ENCODE results near the gene KRT40.

KRT40 gene

GRCh38 chr17:40936976-40937375, 47.1 kb downstream of the KRT40 start:
- no peak for TF ChIP-seq CTCF (conservative IDR thresholded peaks at IDR 0.05; ENCODE audit: low read depth, low read length)
- no peak overlapping the region for H3K4me3 ChIP-seq (ENCODE audit: low read length)
- no peak for DNase-seq (ENCODE audit: low read depth)

- no peak for DNase-seq (ENCODE audit: low read depth)
- H3K4me3 ChIP-seq (ENCODE audit: low read length): no peak overlapping the region
- TF ChIP-seq CTCF (conservative IDR thresholded peaks at IDR 0.05; ENCODE audit: low read depth, low read length): no peak
Measured at GRCh38 chr17:40936437-40936971, 47.6 kb downstream of the KRT40 start.

GRCh38 chr17:40935624-40936023, 48.5 kb downstream of the KRT40 start:
- H3K4me3 ChIP-seq (ENCODE audit: low read length): no peak overlapping the region
- no peak for TF ChIP-seq CTCF (conservative IDR thresholded peaks at IDR 0.05; ENCODE audit: low read depth, low read length)
- no peak for DNase-seq (ENCODE audit: low read depth)

GRCh38 chr17:40932608-40933007, 51.5 kb downstream of the KRT40 start:
- no peak overlapping the region for H3K4me3 ChIP-seq (ENCODE audit: low read length)
- no peak for TF ChIP-seq CTCF (conservative IDR thresholded peaks at IDR 0.05; ENCODE audit: low read depth, low read length)
- peak; percentile 87 for DNase-seq (ENCODE audit: low read depth)

- no peak for TF ChIP-seq CTCF (conservative IDR thresholded peaks at IDR 0.05; ENCODE audit: low read depth, low read length)
- no peak for DNase-seq (ENCODE audit: low read depth)
- H3K4me3 ChIP-seq (ENCODE audit: low read length): no peak overlapping the region
Measured at GRCh38 chr17:40931311-40931710, 52.8 kb downstream of the KRT40 start.
